ENCODE results near the gene PSMD4. TPM values are rescaled to one million over a fixed set of nuclear protein-coding genes. Genes with fewer than 3 reads are reported as not detected.

Gene PSMD4
- total and polyA plus RNA-seq, 2 donors (not counting 1 experiment from before 2014, with no cell fraction given): 136 to 142 TPM

GRCh38 chr1:151284013-151284577 lies 29.6 kb downstream of the PSMD4 start:
- H3K79me2 ChIP-seq (ENCODE audit: control insufficient read depth, insufficient read depth, low read length): peaks cover 64% of the 10 kb centered on the region
- WGBS (ENCODE audit: insufficient coverage): 75% methylated on average over 1 of the region's 2 CpGs

More at GRCh38 chr1:151284013-151284577, 29.6 kb downstream of the PSMD4 start:
- Mint-ChIP-seq H3K4me1 (peaks cover 40% of the 10 kb centered on the region), H3K27me3 (no peaks in the 10 kb centered on the region), H3K27ac (peak overlapping the region; percentile 95), H3K4me3 (peak overlapping the region; percentile 98), H3K9me3 (ENCODE audit: insufficient read depth) (no peaks in the 10 kb centered on the region)
- POLR2A ChIA-PET: interaction anchor here (1.1 to 1.7 kb wide), 3 partner anchors 8 to 43 kb away, joined by 3 to 6 read pairs (median 6); partner anchors contain the start of genes PI4KB and PSMD4
- intact Hi-C loops (cut with micrococcal nuclease): loop anchor here (5.0 kb wide), 2 partner anchors 227 to 553 kb away; partner anchors contain the start of genes C2CD4D and CDC42SE1
- DNase-seq (no peak), ATAC-seq (ENCODE audit: low read depth) (no peak)
- Histone ChIP-seq H3K4me2 (replicated peaks; ENCODE audit: low read depth, low read length, poor library complexity, severe bottlenecking) (peak overlapping the region; percentile 90), H4K20me1 (ENCODE audit: control insufficient read depth, insufficient read depth, low read length, poor library complexity, severe bottlenecking) (peaks cover 45% of the 10 kb centered on the region), H3K9ac (ENCODE audit: low read length) (peak overlapping the region; percentile 92), H3K27ac (ENCODE audit: low read length in 2 of 2) (peak overlapping the region; percentile 95 to 96), H3K4me3 (ENCODE audit: control extremely low read depth in 1 of 5, extremely low read depth in 1 of 5, insufficient read depth in 1 of 5, low read depth in 2 of 5, low read length in 4 of 5) (peak overlapping the region in 1 of 5 experiments; percentile 97), H3K4me1 (ENCODE audit: control insufficient read depth in 2 of 2, insufficient read depth in 2 of 2, low read length in 2 of 2) (peaks cover 16 to 22% of the 10 kb centered on the region in 2 donors), H3K27me3 (replicated peaks in 1 of 4; ENCODE audit: control extremely low read depth in 1 of 4, control insufficient read depth in 3 of 4, insufficient read depth in 4 of 4, low read length in 3 of 4) (no peaks in the 10 kb centered on the region), H3K36me3 (replicated peaks in 1 of 2; ENCODE audit: control extremely low read depth in 1 of 2, control insufficient read depth in 1 of 2, extremely low read depth in 1 of 2, insufficient read depth in 2 of 2, low read length in 1 of 2) (peaks cover 1 to 36% of the 10 kb centered on the region in 2 experiments), H3K9me3 (ENCODE audit: control extremely low read depth in 1 of 3, control insufficient read depth in 2 of 3, insufficient read depth in 1 of 3, low read length in 2 of 3) (no peaks in the 10 kb centered on the region), H2AFZ (ENCODE audit: insufficient read depth, low read depth, low read length, poor library complexity, severe bottlenecking) (no peak overlapping the region)
- TF ChIP-seq EZH2 (IDR thresholded peaks at IDR 0.05; ENCODE audit: borderline replicate concordance, insufficient read depth, low read depth, low read length, poor library complexity, severe bottlenecking) (no peak), CTCF (IDR thresholded peaks at IDR 0.05) (no peak)
- CTCF ChIA-PET: interaction anchor here (1.0 to 1.4 kb wide), 5 partner anchors 12 to 160 kb away, joined by 3 to 6 read pairs (median 5); no protein-coding TSS in a partner anchor

Data from B cell (primary cell).